ENCODE results near the gene ABCA12. TPM values are rescaled to one million over a fixed set of nuclear protein-coding genes. Genes with fewer than 3 reads are reported as not detected.

The ABCA12 gene, protein sequence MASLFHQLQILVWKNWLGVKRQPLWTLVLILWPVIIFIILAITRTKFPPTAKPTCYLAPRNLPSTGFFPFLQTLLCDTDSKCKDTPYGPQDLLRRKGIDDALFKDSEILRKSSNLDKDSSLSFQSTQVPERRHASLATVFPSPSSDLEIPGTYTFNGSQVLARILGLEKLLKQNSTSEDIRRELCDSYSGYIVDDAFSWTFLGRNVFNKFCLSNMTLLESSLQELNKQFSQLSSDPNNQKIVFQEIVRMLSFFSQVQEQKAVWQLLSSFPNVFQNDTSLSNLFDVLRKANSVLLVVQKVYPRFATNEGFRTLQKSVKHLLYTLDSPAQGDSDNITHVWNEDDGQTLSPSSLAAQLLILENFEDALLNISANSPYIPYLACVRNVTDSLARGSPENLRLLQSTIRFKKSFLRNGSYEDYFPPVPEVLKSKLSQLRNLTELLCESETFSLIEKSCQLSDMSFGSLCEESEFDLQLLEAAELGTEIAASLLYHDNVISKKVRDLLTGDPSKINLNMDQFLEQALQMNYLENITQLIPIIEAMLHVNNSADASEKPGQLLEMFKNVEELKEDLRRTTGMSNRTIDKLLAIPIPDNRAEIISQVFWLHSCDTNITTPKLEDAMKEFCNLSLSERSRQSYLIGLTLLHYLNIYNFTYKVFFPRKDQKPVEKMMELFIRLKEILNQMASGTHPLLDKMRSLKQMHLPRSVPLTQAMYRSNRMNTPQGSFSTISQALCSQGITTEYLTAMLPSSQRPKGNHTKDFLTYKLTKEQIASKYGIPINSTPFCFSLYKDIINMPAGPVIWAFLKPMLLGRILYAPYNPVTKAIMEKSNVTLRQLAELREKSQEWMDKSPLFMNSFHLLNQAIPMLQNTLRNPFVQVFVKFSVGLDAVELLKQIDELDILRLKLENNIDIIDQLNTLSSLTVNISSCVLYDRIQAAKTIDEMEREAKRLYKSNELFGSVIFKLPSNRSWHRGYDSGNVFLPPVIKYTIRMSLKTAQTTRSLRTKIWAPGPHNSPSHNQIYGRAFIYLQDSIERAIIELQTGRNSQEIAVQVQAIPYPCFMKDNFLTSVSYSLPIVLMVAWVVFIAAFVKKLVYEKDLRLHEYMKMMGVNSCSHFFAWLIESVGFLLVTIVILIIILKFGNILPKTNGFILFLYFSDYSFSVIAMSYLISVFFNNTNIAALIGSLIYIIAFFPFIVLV (N-terminal part only)
- total RNA-seq, result 1 to 10 TPM in 2 of 3 donors, not detected in 1; 3.6 to 4.0 TPM

- Histone ChIP-seq H3K27me3 (no peaks in the 10 kb centered on the region), H3K36me3 (no peaks in the 10 kb centered on the region), H3K4me1 (no peaks in the 10 kb centered on the region), H3K9me3 (no peaks in the 10 kb centered on the region), H3K4me3 (peak within 1 kb of the TSS in 2 of 3 donors; percentile 3 to 6), H3K27ac (peak within 1 kb of the TSS; percentile 67 to 84)
- no peak for TF ChIP-seq POLR2A (IDR thresholded peaks at IDR 0.05)
- no peak for TF ChIP-seq CTCF (IDR thresholded peaks at IDR 0.05)
- no peak for TF ChIP-seq POLR2AphosphoS5 (IDR thresholded peaks at IDR 0.05)
- intact Hi-C loops (cut with DNase I; ENCODE audit: low total_unique reads), result no loop called here
- no peak for DNase-seq (ENCODE audit: low spot score in 2 of 2)
Measured at GRCh38 chr2:215138479-215138878, at the start of gene ABCA12. TSS of gene ABCA12 (minus strand) at chr2:215138626. CDS start at chr2:215138208, 418 bp downstream.

DNA sequence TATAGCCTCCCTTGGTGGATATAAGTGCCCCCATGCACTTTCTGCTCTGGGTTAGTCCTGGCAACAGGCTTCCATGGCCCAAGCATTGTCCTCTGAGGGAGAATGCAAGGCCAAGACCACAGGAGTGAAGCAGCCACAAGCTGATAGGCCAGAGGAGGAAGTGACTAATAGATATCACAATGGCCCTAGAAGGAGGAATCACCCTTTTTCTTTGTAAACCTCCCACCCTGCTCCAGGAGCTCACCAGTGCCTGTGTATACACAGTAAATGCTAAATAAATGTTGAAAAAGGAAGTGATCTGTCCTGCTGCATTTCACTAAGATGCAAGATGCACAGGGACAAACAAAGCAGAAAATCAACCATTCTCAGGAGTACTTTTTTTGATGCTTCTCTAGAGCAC is 49.7 kb upstream of the ABCA12 start:
- no peaks in the 10 kb centered on the region for H3K9me3 ChIP-seq
- intact Hi-C loops (cut with DNase I; ENCODE audit: low total_unique reads), result no loop called here
- H3K27me3 ChIP-seq, result no peaks in the 10 kb centered on the region
- no peaks in the 10 kb centered on the region for H3K4me1 ChIP-seq
- no peak overlapping the region for H3K4me3 ChIP-seq
- H3K36me3 ChIP-seq, result no peaks in the 10 kb centered on the region
- no peak for DNase-seq (ENCODE audit: low spot score in 2 of 2)
- H3K27ac ChIP-seq, result no peak overlapping the region
- no peak for TF ChIP-seq POLR2AphosphoS5 (IDR thresholded peaks at IDR 0.05)
- no peak for TF ChIP-seq CTCF (IDR thresholded peaks at IDR 0.05)
- TF ChIP-seq POLR2A (IDR thresholded peaks at IDR 0.05), result no peak

- no peak for DNase-seq (ENCODE audit: low spot score in 2 of 2)
- Histone ChIP-seq H3K9me3 (no peaks in the 10 kb centered on the region), H3K27ac (no peak overlapping the region), H3K27me3 (no peaks in the 10 kb centered on the region), H3K36me3 (no peaks in the 10 kb centered on the region), H3K4me3 (no peak overlapping the region), H3K4me1 (no peaks in the 10 kb centered on the region)
- intact Hi-C loops (cut with DNase I; ENCODE audit: low total_unique reads), result no loop called here
- no peak for TF ChIP-seq POLR2AphosphoS5 (IDR thresholded peaks at IDR 0.05)
- TF ChIP-seq CTCF (IDR thresholded peaks at IDR 0.05), result no peak
- no peak for TF ChIP-seq POLR2A (IDR thresholded peaks at IDR 0.05)
Measured at GRCh38 chr2:215186021-215186420, 47.6 kb upstream of the ABCA12 start.

- H3K9me3 ChIP-seq, result peaks cover 0 to 4% of the 10 kb centered on the region in 2 donors
- H3K36me3 ChIP-seq, result no peaks in the 10 kb centered on the region
- intact Hi-C loops (cut with DNase I; ENCODE audit: low total_unique reads), result no loop called here
- H3K4me1 ChIP-seq, result no peaks in the 10 kb centered on the region
- TF ChIP-seq POLR2AphosphoS5 (IDR thresholded peaks at IDR 0.05) (no peak), CTCF (IDR thresholded peaks at IDR 0.05) (no peak), POLR2A (IDR thresholded peaks at IDR 0.05) (no peak)
- H3K4me3 ChIP-seq, result no peak overlapping the region
- no peaks in the 10 kb centered on the region for H3K27me3 ChIP-seq
- no peak for DNase-seq (ENCODE audit: low spot score in 2 of 2)
- H3K27ac ChIP-seq, result no peak overlapping the region
Measured at GRCh38 chr2:215178121-215178520, 39.7 kb upstream of the ABCA12 start.
